ENCODE data around the gene YY1. TPM values are rescaled to one million over a fixed set of nuclear protein-coding genes. Genes with fewer than 3 reads are reported as not detected.

Gene YY1
- total and polyA plus RNA-seq, 2 of the 8 experiments (the other 6 are each of a cell fraction or from before 2014, with no cell fraction given), result 26.4 to 106 TPM

- peak; percentile 82 for TF ChIP-seq KDM4A (IDR thresholded peaks at IDR 0.05; ENCODE audit: low read depth, low read length, severe bottlenecking)
- TF ChIP-seq HDAC2 (IDR thresholded peaks at IDR 0.05; ENCODE audit: borderline replicate concordance in 1 of 2, low read depth in 2 of 2, low read length in 2 of 2), result no peak
These were observed 24.8 kb upstream of the YY1 start (continued) for GRCh38 chr14:100213956-100214769.
